ENCODE data around the gene MMP24OS. TPM values are rescaled to one million over a fixed set of nuclear protein-coding genes. Genes with fewer than 3 reads are reported as not detected.

MMP24OS gene
- total RNA-seq, 1 experiment from 2014 or later, result 59.6 TPM

- TF ChIP-seq CTCF (IDR thresholded peaks at IDR 0.05 in 2 of 3, conservative IDR thresholded peaks at IDR 0.05 in 1 of 3; ENCODE audit: borderline replicate concordance in 1 of 3, insufficient read depth in 1 of 3, low read depth in 2 of 3, low read length in 2 of 3) (no peak), FOSL1 (IDR thresholded peaks at IDR 0.05; ENCODE audit: low read depth) (no peak), CEBPB (IDR thresholded peaks at IDR 0.05; ENCODE audit: low read depth) (no peak)
Observed at GRCh38 chr20:35319192-35319870, 41.4 kb upstream of the MMP24OS start (continued).

DNA sequence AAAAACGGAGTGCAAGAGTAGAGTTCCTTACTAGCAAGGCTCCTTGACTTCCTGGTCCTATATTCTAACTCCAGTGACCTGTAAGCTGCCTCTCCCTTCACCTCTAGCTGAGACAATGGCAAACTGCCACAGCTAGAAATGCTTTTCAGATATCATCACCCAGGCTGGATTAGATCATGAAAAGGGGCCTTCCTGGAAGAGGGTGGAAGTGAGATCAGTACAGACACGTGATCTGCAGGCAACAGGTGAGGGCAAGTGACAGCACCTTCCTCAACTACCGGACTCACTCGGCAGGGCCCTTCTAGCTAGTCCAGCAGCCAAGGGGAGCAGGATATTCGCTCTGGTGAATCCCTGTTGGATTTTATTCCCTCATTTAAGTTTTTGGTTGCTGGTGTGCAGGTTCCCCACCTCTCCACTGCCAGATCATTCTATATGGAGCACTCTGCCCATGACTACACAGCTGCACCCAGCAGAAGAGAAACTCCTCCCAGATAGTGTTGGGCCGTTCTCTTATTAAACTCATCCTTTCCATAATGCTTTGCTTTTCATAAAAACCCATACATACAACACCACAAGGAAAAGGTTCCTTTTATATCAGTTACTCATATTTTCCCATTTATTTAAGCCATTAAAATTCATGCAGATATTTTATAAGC, 40.7 kb upstream of the MMP24OS start:
- Histone ChIP-seq H3K79me2 (ENCODE audit: insufficient read depth, low read length) (no peaks in the 10 kb centered on the region), H4K20me1 (ENCODE audit: insufficient read depth) (no peaks in the 10 kb centered on the region), H3K9me3 (ENCODE audit: control insufficient read depth in 1 of 2, insufficient read depth in 1 of 2, low read depth in 1 of 2, low read length in 2 of 2) (no peaks in the 10 kb centered on the region), H2AFZ (ENCODE audit: low read depth, low read length, poor library complexity, severe bottlenecking) (no peak overlapping the region), H3K27ac (ENCODE audit: low read depth, low read length) (peak overlapping the region; percentile 69), H3K9me2 (ENCODE audit: insufficient read depth) (no peaks in the 10 kb centered on the region), H3K36me3 (ENCODE audit: control insufficient read depth in 1 of 2, insufficient read depth in 2 of 2, low read length in 2 of 2) (no peaks in the 10 kb centered on the region), H3K9ac (ENCODE audit: low read length) (peak overlapping the region; percentile 55), H3K4me1 (ENCODE audit: control insufficient read depth in 1 of 2, insufficient read depth in 2 of 2, low read length in 2 of 2) (peaks cover 55 to 85% of the 10 kb centered on the region in 2 experiments), H3K4me2 (ENCODE audit: low read length) (peak overlapping the region; percentile 63), H3K4me3 (replicated peaks in 1 of 2; ENCODE audit: low read depth in 1 of 2, low read length in 2 of 2) (peak overlapping the region in 1 of 2 experiments; percentile 8; a peak in 3 of 4 replicates), H3K27me3 (ENCODE audit: insufficient read depth, low read length) (no peaks in the 10 kb centered on the region)
- ChIA-PET POLR2A (interaction anchor here (0.7 to 1.9 kb wide), 10 partner anchors 8 to 172 kb away, joined by 3 to 19 read pairs (median 3); partner anchors contain the start of gene MMP24OS), RAD21 (ENCODE audit: low non-redundant PET in 1 of 2, low total read pairs in 2 of 2, uncharacterized antibody in 2 of 2, unreplicated experiment in 2 of 2) (interaction anchor here in 1 of 2 experiments (1.2 kb wide), 1 partner anchor 13 kb away, joined by 4 read pairs; no protein-coding TSS in a partner anchor), CTCF (interaction anchor here (2.9 to 3.0 kb wide), 2 partner anchors 11 to 13 kb away, joined by 24 to 41 read pairs; no protein-coding TSS in a partner anchor)
- DNase-seq (ENCODE audit: low read depth, low spot score) (peak; percentile 89), ATAC-seq (peak; percentile 84)
- TSS peak; percentile 97 for BruUV-seq (replicated peaks)
- intact Hi-C loops (cut with micrococcal nuclease), result no loop called here
- TF ChIP-seq POLR2A (IDR thresholded peaks at IDR 0.05; ENCODE audit: borderline replicate concordance, extremely low read depth, insufficient read depth, insufficient read length) (no peak), POLR2AphosphoS5 (IDR thresholded peaks at IDR 0.05; ENCODE audit: low read depth, low read length) (peak; percentile 62), JUND (IDR thresholded peaks at IDR 0.05) (peak; percentile 83), RAD21 (IDR thresholded peaks at IDR 0.05; ENCODE audit: low read depth) (no peak), ZNF274 (IDR thresholded peaks at IDR 0.05; ENCODE audit: low read depth, low read length) (no peak), ZFX (IDR thresholded peaks at IDR 0.05) (no peak), ELF1 (IDR thresholded peaks at IDR 0.05; ENCODE audit: borderline replicate concordance, low read depth) (no peak; the same call in 1 of the 2 replicates), MAX (IDR thresholded peaks at IDR 0.05) (peak; percentile 87), SRF (IDR thresholded peaks at IDR 0.05; ENCODE audit: low read depth) (no peak), SIN3A (IDR thresholded peaks at IDR 0.05; ENCODE audit: low read depth) (peak; percentile 90), FOSL1 (IDR thresholded peaks at IDR 0.05; ENCODE audit: low read depth) (peak; percentile 62; the same call in 1 of the 2 replicates), CTCF (IDR thresholded peaks at IDR 0.05 in 2 of 3, conservative IDR thresholded peaks at IDR 0.05 in 1 of 3; ENCODE audit: borderline replicate concordance in 1 of 3, insufficient read depth in 1 of 3, low read depth in 2 of 3, low read length in 2 of 3) (no peak), TCF7L2 (IDR thresholded peaks at IDR 0.05; ENCODE audit: borderline replicate concordance, extremely low read depth, insufficient read depth, insufficient read length) (no peak)
- TF ChIP-seq, protein P1, sequence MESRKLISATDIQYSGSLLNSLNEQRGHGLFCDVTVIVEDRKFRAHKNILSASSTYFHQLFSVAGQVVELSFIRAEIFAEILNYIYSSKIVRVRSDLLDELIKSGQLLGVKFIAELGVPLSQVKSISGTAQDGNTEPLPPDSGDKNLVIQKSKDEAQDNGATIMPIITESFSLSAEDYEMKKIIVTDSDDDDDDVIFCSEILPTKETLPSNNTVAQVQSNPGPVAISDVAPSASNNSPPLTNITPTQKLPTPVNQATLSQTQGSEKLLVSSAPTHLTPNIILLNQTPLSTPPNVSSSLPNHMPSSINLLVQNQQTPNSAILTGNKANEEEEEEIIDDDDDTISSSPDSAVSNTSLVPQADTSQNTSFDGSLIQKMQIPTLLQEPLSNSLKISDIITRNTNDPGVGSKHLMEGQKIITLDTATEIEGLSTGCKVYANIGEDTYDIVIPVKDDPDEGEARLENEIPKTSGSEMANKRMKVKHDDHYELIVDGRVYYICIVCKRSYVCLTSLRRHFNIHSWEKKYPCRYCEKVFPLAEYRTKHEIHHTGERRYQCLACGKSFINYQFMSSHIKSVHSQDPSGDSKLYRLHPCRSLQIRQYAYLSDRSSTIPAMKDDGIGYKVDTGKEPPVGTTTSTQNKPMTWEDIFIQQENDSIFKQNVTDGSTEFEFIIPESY (IDR thresholded peaks at IDR 0.05; ENCODE audit: extremely low read depth, insufficient replicate concordance, low read length), result no peak
- TF ChIP-seq, protein P2, sequence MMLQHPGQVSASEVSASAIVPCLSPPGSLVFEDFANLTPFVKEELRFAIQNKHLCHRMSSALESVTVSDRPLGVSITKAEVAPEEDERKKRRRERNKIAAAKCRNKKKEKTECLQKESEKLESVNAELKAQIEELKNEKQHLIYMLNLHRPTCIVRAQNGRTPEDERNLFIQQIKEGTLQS (IDR thresholded peaks at IDR 0.05), result peak; percentile 83

Data from HCT116 (cell line).